ENCODE results near the gene SPNS3.

DNA sequence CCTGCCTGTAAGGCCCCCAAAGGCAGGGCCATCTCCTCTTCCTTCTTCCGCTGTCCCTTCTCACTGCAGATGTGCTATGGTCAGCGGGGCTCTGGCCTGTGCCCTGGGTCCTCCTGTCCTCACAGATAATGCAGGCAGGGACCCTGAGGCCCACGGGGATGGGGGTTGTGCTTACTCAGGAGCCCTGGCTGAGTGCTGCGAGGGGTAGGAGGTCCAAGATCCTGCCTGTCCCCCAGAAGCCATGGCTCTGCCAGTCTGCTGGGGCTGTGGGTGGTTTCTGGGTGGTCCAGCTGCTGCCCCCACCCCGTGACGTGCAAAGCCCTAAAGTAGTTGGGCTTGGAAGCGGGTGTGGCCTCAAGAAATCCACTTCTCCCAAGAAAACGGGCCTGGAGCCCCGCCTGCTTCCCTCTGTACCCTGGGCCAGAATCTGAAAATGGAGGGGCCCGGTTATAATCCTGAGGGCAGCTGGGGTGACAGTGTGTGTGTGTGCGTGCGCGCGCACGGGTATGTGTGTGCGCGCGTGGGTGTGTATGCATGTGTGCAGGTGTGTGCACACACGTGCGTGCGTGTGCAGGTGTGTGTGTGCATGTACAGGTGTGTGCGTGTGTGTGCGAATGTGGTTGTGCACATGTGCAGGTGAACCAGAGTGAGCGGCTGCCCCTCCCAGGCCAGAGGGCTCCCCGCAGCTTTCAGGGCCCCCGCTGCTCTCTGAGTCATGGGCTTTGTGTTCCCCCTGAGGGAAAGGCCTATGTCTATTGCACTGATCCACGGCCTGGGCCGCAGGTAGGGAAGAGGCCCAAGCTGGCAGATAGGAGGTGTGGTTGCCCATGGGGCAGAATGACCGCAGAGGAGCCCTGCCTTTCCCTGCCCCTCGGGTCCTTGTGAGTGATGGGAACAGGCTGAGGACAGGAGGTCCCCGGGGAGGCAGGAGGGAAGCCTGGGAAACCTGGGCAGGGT, 78.7 kb downstream of the SPNS3 start:
- TF ChIP-seq, protein P1, sequence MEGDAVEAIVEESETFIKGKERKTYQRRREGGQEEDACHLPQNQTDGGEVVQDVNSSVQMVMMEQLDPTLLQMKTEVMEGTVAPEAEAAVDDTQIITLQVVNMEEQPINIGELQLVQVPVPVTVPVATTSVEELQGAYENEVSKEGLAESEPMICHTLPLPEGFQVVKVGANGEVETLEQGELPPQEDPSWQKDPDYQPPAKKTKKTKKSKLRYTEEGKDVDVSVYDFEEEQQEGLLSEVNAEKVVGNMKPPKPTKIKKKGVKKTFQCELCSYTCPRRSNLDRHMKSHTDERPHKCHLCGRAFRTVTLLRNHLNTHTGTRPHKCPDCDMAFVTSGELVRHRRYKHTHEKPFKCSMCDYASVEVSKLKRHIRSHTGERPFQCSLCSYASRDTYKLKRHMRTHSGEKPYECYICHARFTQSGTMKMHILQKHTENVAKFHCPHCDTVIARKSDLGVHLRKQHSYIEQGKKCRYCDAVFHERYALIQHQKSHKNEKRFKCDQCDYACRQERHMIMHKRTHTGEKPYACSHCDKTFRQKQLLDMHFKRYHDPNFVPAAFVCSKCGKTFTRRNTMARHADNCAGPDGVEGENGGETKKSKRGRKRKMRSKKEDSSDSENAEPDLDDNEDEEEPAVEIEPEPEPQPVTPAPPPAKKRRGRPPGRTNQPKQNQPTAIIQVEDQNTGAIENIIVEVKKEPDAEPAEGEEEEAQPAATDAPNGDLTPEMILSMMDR (IDR thresholded peaks at IDR 0.05), result no peak
- TF ChIP-seq POLR2A (IDR thresholded peaks at IDR 0.05), result no peak
